ENCODE results near the gene GNB1L. TPM values are rescaled to one million over a fixed set of nuclear protein-coding genes. Genes with fewer than 3 reads are reported as not detected.

Gene GNB1L
- total RNA-seq, 1 experiment from 2014 or later: 10.3 TPM

DNA sequence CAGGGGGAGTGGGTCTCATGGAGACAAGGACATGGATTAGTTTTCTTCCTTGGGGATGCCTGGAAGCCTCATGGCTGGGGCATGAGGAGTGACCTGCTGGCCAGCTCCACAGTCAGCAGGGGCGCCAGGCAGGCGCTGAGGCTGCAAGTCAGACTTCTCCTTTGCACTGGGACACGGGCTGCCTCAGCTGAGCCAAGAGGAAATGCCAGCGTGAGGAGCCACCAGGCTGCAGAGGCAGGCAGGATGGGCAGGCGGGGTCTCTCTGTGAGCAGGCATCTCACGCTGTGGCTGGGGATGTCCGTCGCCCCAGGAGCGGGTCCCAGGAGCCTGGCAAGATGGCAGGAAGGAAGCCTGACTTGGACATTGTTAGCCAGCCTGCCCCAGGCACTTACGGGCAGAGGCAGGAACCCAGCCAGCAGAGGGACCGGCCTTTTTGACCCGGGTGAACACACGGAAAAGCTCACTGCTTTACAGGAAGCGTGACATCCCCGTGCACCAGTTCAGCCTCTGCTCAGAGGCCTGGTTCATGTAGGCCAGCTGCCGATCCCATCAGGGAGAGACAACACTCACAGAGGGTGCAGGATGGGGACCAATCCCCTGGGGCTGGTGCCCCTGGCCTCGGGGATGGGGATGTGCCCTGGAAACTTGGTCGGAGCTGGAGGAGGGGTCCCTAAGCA lies 10.2 kb downstream of the GNB1L start:
- Histone ChIP-seq H3K27ac (no peak overlapping the region), H2AFZ (no peak overlapping the region), H3K36me3 (ENCODE audit: low read depth) (no peaks in the 10 kb centered on the region), H3F3A (ENCODE audit: insufficient read depth, low read depth) (peaks cover 6% of the 10 kb centered on the region), H3K9me2 (ENCODE audit: insufficient read depth) (no peaks in the 10 kb centered on the region), H3K4me3 (no peak overlapping the region), H3K79me2 (ENCODE audit: low read depth) (peaks cover 20% of the 10 kb centered on the region), H3K4me2 (no peak overlapping the region), H3K9me3 (ENCODE audit: insufficient read depth, low read depth) (no peaks in the 10 kb centered on the region), H3K4me1 (replicated peaks; ENCODE audit: insufficient read depth) (peaks cover 18% of the 10 kb centered on the region), H4K20me1 (ENCODE audit: insufficient read depth) (no peaks in the 10 kb centered on the region), H3K27me3 (ENCODE audit: insufficient read depth, low read depth) (no peaks in the 10 kb centered on the region)
- intact Hi-C loops (cut with micrococcal nuclease; ENCODE audit: unreplicated experiment): loop anchor here (2.0 kb wide), 1 partner anchor 20 kb away; no protein-coding TSS in a partner anchor
- DNase-seq: peak in 1 of 2 experiments; percentile 58
- CTCF ChIA-PET: no interaction called here
- POLR2A ChIA-PET (ENCODE audit: unreplicated experiment): no interaction called here
- no TSS peak for BruUV-seq (replicated peaks)
- no peak for TF ChIP-seq EZH2 (IDR thresholded peaks at IDR 0.05; ENCODE audit: low read depth)
- TF ChIP-seq, protein P1, sequence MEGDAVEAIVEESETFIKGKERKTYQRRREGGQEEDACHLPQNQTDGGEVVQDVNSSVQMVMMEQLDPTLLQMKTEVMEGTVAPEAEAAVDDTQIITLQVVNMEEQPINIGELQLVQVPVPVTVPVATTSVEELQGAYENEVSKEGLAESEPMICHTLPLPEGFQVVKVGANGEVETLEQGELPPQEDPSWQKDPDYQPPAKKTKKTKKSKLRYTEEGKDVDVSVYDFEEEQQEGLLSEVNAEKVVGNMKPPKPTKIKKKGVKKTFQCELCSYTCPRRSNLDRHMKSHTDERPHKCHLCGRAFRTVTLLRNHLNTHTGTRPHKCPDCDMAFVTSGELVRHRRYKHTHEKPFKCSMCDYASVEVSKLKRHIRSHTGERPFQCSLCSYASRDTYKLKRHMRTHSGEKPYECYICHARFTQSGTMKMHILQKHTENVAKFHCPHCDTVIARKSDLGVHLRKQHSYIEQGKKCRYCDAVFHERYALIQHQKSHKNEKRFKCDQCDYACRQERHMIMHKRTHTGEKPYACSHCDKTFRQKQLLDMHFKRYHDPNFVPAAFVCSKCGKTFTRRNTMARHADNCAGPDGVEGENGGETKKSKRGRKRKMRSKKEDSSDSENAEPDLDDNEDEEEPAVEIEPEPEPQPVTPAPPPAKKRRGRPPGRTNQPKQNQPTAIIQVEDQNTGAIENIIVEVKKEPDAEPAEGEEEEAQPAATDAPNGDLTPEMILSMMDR (conservative IDR thresholded peaks at IDR 0.05): no peak

DNA sequence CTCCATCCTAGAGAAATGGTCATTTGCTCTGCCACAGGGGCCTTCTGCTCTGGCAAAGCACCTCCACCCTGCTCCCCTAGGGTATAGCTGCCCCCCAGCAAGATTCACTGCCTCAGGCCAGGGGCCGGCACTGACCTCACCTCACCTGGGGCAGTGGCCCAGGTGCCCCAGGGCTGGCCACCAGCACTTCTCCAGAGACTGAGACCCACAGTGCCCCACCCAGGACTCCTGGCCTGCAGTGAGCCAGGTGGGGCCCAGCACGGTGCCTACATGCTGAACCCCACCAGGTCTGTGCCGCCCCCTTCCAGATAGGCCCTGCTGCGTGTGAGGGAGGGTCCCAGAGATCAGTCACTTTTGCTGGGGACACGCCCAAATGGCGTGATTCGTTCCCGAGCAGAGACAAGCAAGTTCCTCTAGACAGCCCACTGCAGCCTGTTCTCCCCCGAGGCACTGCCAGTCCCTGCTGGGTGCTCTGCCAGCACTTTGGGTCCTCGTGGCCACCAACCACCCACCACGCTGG lies 10.8 kb downstream of the GNB1L start:
- no peaks in the 10 kb centered on the region for H3K9me3 ChIP-seq (ENCODE audit: insufficient read depth, low read depth)
- ChIA-PET POLR2A (ENCODE audit: unreplicated experiment) (interaction anchor here (0.5 kb wide), 1 partner anchor 11 kb away, joined by 3 read pairs; no protein-coding TSS in a partner anchor), CTCF (no interaction called here)
- DNase-seq: no peak
- H3K27me3 ChIP-seq (ENCODE audit: insufficient read depth, low read depth): no peaks in the 10 kb centered on the region
- H3K4me2 ChIP-seq: no peak overlapping the region
- TF ChIP-seq, protein P1 (conservative IDR thresholded peaks at IDR 0.05): no peak
- TF ChIP-seq EZH2 (IDR thresholded peaks at IDR 0.05; ENCODE audit: low read depth): no peak
- no peak overlapping the region for H2AFZ ChIP-seq
- H3F3A ChIP-seq (ENCODE audit: insufficient read depth, low read depth): peaks cover under 1% of the 10 kb centered on the region; the same call in 1 of the 2 replicates
- H3K79me2 ChIP-seq (ENCODE audit: low read depth): peaks cover 20% of the 10 kb centered on the region
- no peak overlapping the region for H3K4me3 ChIP-seq
- H4K20me1 ChIP-seq (ENCODE audit: insufficient read depth): no peaks in the 10 kb centered on the region
- no peaks in the 10 kb centered on the region for H3K9me2 ChIP-seq (ENCODE audit: insufficient read depth)
- H3K36me3 ChIP-seq (ENCODE audit: low read depth): no peaks in the 10 kb centered on the region
- intact Hi-C loops (cut with micrococcal nuclease; ENCODE audit: unreplicated experiment): loop anchor here (2.0 kb wide), 1 partner anchor 19 kb away; no protein-coding TSS in a partner anchor
- BruUV-seq (replicated peaks): no TSS peak
- H3K4me1 ChIP-seq (replicated peaks; ENCODE audit: insufficient read depth): peaks cover 12% of the 10 kb centered on the region
- H3K27ac ChIP-seq: no peak overlapping the region

DNA sequence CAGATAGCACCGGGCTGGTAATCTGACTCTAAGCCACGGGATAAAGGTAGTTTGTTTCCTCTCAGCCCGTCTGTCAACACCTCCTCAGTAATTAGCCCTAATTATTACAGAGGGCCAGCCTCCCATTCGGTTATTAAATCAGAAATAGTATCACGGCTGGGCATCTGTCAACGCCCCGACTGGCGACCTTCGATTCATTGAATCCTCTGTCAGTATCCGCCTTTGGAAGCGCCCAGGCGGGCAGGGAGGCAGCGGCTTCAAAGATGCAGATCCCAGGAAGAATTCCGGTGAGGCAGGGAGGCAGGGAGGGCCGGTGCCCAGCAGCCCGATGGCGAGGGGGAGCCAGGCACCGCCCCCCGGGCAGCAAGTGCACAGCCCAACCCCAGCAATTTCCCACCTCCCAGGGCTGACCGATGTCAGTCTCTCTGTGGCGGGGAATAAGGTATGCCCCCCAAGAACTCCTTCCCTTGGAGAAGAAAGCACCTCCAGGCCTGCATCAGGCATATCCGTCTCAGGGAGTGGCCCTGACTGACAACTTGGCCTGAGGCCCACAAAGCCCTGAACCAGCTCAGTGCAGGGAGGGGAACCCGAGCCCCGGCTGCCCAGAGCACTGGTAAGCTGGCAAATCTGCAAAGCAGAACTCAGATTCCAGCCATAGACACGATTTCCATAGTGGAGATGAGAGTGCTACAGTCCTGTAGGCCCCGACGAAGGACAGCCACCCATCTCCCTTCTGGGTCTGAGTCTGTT lies 11.4 kb downstream of the GNB1L start:
- CTCF ChIA-PET: no interaction called here
- Histone ChIP-seq H2AFZ (no peak overlapping the region), H3K9me2 (ENCODE audit: insufficient read depth) (no peaks in the 10 kb centered on the region), H3K4me1 (replicated peaks; ENCODE audit: insufficient read depth) (peaks cover 6% of the 10 kb centered on the region), H3K4me3 (no peak overlapping the region), H3K27ac (no peak overlapping the region), H3K9me3 (ENCODE audit: insufficient read depth, low read depth) (no peaks in the 10 kb centered on the region), H4K20me1 (ENCODE audit: insufficient read depth) (no peaks in the 10 kb centered on the region), H3K79me2 (ENCODE audit: low read depth) (peaks cover 15% of the 10 kb centered on the region), H3K27me3 (ENCODE audit: insufficient read depth, low read depth) (no peaks in the 10 kb centered on the region), H3F3A (ENCODE audit: insufficient read depth, low read depth) (no peaks in the 10 kb centered on the region), H3K36me3 (ENCODE audit: low read depth) (no peaks in the 10 kb centered on the region), H3K4me2 (no peak overlapping the region)
- no peak for TF ChIP-seq EZH2 (IDR thresholded peaks at IDR 0.05; ENCODE audit: low read depth)
- TF ChIP-seq, protein P1 (conservative IDR thresholded peaks at IDR 0.05): no peak
- no TSS peak for BruUV-seq (replicated peaks)
- DNase-seq: no peak
- POLR2A ChIA-PET (ENCODE audit: unreplicated experiment): interaction anchor here (0.5 kb wide), 1 partner anchor 10 kb away, joined by 3 read pairs; no protein-coding TSS in a partner anchor
- intact Hi-C loops (cut with micrococcal nuclease; ENCODE audit: unreplicated experiment): no loop called here
